Adrenal gland (tissue), 12 donors: ENCODE data around the gene SLC25A21. TPM values are rescaled to one million over a fixed set of nuclear protein-coding genes. Genes with fewer than 3 reads are reported as not detected.

Experiments
- DNase-seq, 7 donors: peaks; one replicate each; pipeline ENCODE4 v3.0.0-alpha.2; 2019 to 2020
- H3K27ac ChIP-seq, 5 donors: fragments of 200-600 bp; sonication (generic) in 4 of 5; 1 replicate in 3 of 5; 2 replicates in 2 of 5; pipeline versions ENCODE4 v1.5.1 to v1.8.0; 2016 to 2020; ENCODE audit warnings: mild to moderate bottlenecking in 1 of 5
- H3K27me3 ChIP-seq: fragments of 200-600 bp; 2 replicates; pipeline ENCODE4 v1.8.0; 2021
- H3K36me3 ChIP-seq, 2 donors: fragments of 200-600 bp; replicated peaks in 1 of 2; 1 replicate in 1 of 2; 2 replicates in 1 of 2; pipeline versions ENCODE4 v1.5.1 to v1.8.0; 2018 to 2022
- H3K4me1 ChIP-seq, 2 donors: fragments of 200-600 bp; replicated peaks in 1 of 2; 1 replicate in 1 of 2; 2 replicates in 1 of 2; pipeline versions ENCODE4 v1.5.1 to v1.8.0; 2018 to 2021
- H3K4me3 ChIP-seq, 4 donors: fragments of 200-600 bp; sonication (generic) in 3 of 4; one replicate each; pipeline ENCODE4 v1.5.1; 2016 to 2018
- H3K9me3 ChIP-seq, 3 donors: fragments of 200-600 bp; sonication (generic) in 1 of 3; replicated peaks in 1 of 3; 1 replicate in 2 of 3; 2 replicates in 1 of 3; pipeline versions ENCODE4 v1.5.1 to v1.8.0; 2016 to 2021
- CTCF ChIP-seq, 6 experiments: fragments of 450-650 bp in 4 of 6; fragments of 200-600 bp in 2 of 6; sonication (generic) in 1 of 6; IDR thresholded peaks; 1 replicate in 5 of 6; 2 replicates in 1 of 6; pipeline versions ENCODE4 v1.5.1 to v1.8.0; 2016 to 2021; ENCODE audit warnings: antibody characterized with exemption in 6 of 6, mild to moderate bottlenecking in 2 of 6, moderate library complexity in 1 of 6
- POLR2A ChIP-seq, 2 donors: fragments of 450-650 bp; IDR thresholded peaks; one replicate each; pipeline ENCODE4 v1.6.1; 2017; ENCODE audit warnings: antibody characterized with exemption in 2 of 2, mild to moderate bottlenecking in 2 of 2, moderate library complexity in 1 of 2
- WGBS, 4 donors: extraction: QIAGEN DNeasy Blood & Tissue Kit in 2 of 4; methylation state at CpG; one replicate each; pipeline versions ENCODE4 v1.1.5 to v1.1.7; 2013 to 2017; 5-methylcytosine and 5-hydroxymethylcytosine counted together
- intact Hi-C, 2 donors: fragments of 100-400 bp; cut with DNase I; formaldehyde crosslinking; loops; one replicate each; pipeline versions ENCODE4 v1.14.1 to v1.15.0; 2022 to 2023
- polyA plus RNA-seq, 3 donors: library from polyadenylated mRNA; stranded (reverse); fragments of 200-250 nt in 2 of 3; fragments of 350-450 nt in 1 of 3; fragmentation: Illumina TruSeq in 1 of 3; extraction: RNeasy Lipid Tissue Mini Kit (QIAGEN cat#74804) in 1 of 3; gene quantifications; one replicate each; pipeline ENCODE4 v1.2.3, GENCODE V29; 2013 to 2014
- total RNA-seq, 9 donors: library from RNA; depleted of rRNA in 4 of 9; stranded (reverse); fragments of >200 nt in 4 of 9; fragments of 120-200 nt in 1 of 9; fragmentation: NEBNext Ultra II Directional in 1 of 9; extraction: Animal tissue kit (Norgen Biotek cat#: 25700) in 1 of 9; gene quantifications; one replicate each; pipeline versions ENCODE4 v1.1.0 to v1.2.4, GENCODE V29; 2013 to 2023
- donor health status: healthy with polysubstance abuse.
- donor health status: Bipolar disorder and iron deficiency.
- donor health status: DM: yes; HTN: yes; CAD: no.
- donor health status: DM: no; HTN: no; CAD: no.
- donor health status: DM: no; HTN: no; CAD: no.
- donor health status: DM: yes; HTN: yes; CAD: no.

The SLC25A21 gene
- total and polyA plus RNA-seq, 12 donors, result 0.14 to 3.8 (median 0.56) TPM

DNA sequence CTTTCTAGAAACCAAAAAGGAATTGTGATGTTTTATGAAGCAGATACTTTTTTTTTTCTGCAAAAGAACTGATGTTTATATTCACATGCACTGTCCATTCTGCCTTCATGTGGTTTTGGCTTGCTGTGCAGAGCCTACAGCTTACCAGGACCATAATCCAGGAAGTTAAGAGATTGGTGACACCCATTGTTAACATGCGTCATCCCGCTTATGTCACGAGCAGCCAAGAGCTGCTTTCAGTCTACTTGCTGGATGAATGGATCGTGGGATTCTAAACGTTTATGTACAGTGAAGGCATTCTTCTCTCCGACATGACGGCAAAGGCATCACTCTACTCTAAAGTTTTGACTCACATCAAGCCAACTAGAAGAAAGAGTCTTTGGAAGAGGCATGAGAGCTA is 434.1 kb downstream of the SLC25A21 start:
- H3K4me3 ChIP-seq, result no peak overlapping the region
- no peak overlapping the region for H3K27ac ChIP-seq
- 71 to 87% (median 81%) methylated on average over 7 of the region's 7 CpGs for WGBS, 4 donors
- H3K27me3 ChIP-seq, result no peaks in the 10 kb centered on the region
- no peaks in the 10 kb centered on the region for H3K9me3 ChIP-seq
- intact Hi-C loops, result no loop called here
- H3K4me1 ChIP-seq, result no peaks in the 10 kb centered on the region
- no peak for DNase-seq
- TF ChIP-seq CTCF (IDR thresholded peaks at IDR 0.05), result no peak
- no peak for TF ChIP-seq POLR2A (IDR thresholded peaks at IDR 0.05)
- no peaks in the 10 kb centered on the region for H3K36me3 ChIP-seq

DNA sequence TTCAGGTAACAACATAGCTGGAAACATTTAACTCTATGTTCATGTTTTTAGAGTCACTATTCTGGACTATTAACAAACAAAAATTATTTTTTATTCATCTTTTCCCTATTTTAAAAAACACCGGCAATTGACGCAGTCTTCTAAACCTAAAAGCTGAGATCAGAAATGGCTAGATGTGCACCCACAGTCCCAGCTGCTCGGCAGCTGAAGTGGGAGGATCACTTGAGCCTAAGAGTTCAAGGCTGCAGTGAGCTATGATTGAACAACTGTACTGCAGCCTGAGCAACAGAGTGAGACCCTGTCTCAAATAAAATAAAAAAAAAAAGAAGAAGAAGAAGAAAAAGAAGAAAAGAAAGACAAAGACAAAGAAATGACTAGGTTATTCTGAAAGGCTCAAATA is 446.3 kb downstream of the SLC25A21 start:
- DNase-seq, result no peak
- no peak overlapping the region for H3K27ac ChIP-seq
- no peaks in the 10 kb centered on the region for H3K4me1 ChIP-seq
- WGBS, 4 donors, result 70 to 87% (median 78%) methylated on average over 3 of the region's 3 CpGs
- intact Hi-C loops, result no loop called here
- no peaks in the 10 kb centered on the region for H3K27me3 ChIP-seq
- no peaks in the 10 kb centered on the region for H3K9me3 ChIP-seq
- H3K36me3 ChIP-seq, result no peaks in the 10 kb centered on the region
- TF ChIP-seq CTCF (IDR thresholded peaks at IDR 0.05) (no peak), POLR2A (IDR thresholded peaks at IDR 0.05) (no peak)
- H3K4me3 ChIP-seq, result no peak overlapping the region

DNA sequence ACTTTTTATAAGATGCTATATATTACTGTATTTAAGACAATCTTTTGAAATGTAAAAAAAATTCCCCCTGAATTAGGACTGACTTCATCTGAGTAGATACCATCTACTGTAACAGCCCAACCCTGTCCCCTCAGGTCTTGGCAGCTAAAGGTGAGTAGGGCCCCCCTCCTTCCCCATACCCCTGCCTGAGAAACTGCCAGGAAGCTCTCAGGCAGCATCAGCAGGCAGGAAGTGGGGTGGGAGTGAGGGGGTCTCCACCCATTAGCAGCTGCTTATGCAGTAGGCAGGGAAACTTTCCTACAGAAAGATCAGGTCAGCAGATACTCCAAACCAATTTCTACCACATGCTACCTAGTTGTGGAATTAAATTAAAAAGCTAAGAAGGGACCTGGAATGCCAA is 448.2 kb downstream of the SLC25A21 start:
- Histone ChIP-seq H3K9me3 (no peaks in the 10 kb centered on the region), H3K4me3 (no peak overlapping the region), H3K36me3 (no peaks in the 10 kb centered on the region), H3K27me3 (no peaks in the 10 kb centered on the region), H3K4me1 (no peaks in the 10 kb centered on the region), H3K27ac (no peak overlapping the region)
- intact Hi-C loops, result no loop called here
- DNase-seq, result no peak
- no peak for TF ChIP-seq CTCF (IDR thresholded peaks at IDR 0.05)
- TF ChIP-seq POLR2A (IDR thresholded peaks at IDR 0.05), result no peak

- Histone ChIP-seq H3K9me3 (no peaks in the 10 kb centered on the region), H3K4me3 (no peak overlapping the region), H3K27me3 (no peaks in the 10 kb centered on the region), H3K27ac (no peak overlapping the region), H3K4me1 (peaks cover 0 to under 1% of the 10 kb centered on the region in 2 donors), H3K36me3 (no peaks in the 10 kb centered on the region)
- DNase-seq, result no peak
- no peak for TF ChIP-seq CTCF (IDR thresholded peaks at IDR 0.05)
- TF ChIP-seq POLR2A (IDR thresholded peaks at IDR 0.05), result no peak
- intact Hi-C loops, result no loop called here
- 60 to 77% (median 71%) methylated on average over 2 of the region's 2 CpGs for WGBS, 4 donors
These were observed 448.9 kb downstream of the SLC25A21 start for GRCh38 chr14:36723530-36723929.
